ENCODE data around the gene TUFT1.

TUFT1 gene

GRCh38 chr1:151514366-151514765 lies 25.7 kb upstream of the TUFT1 start:
- POLR2A ChIA-PET: interaction anchor here (0.6 kb wide), 1 partner anchor 166 kb away, joined by 3 read pairs; no protein-coding TSS in a partner anchor
- DNase-seq (ENCODE audit: extremely low spot score): no peak
- CTCF ChIA-PET: no interaction called here
- TF ChIP-seq CTCF (IDR thresholded peaks at IDR 0.05; ENCODE audit: control extremely low read depth, extremely low read depth, low read depth, missing control alignments): no peak

DNA sequence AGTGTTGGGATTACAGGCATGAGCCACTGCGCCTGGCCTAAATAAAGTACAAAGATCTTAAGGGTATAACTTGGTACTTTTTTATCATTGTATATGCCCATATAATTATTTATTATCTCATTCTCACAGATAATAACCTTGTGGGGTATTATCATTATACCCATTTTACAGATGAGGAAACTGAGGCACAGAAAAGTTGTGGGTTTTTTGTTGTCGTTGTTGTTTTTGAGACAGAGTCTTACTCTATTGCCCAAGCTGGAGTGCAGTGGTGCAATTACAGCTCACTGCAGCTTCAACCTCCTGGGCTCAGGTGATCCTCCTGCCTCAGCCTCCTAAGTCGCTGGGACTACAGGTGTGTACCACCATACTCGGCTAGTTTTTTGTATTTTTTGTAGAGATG lies 24.8 kb upstream of the TUFT1 start:
- no peak for DNase-seq (ENCODE audit: extremely low spot score)
- no peak for TF ChIP-seq CTCF (IDR thresholded peaks at IDR 0.05; ENCODE audit: control extremely low read depth, extremely low read depth, low read depth, missing control alignments)
- ChIA-PET POLR2A (no interaction called here), CTCF (no interaction called here)

DNA sequence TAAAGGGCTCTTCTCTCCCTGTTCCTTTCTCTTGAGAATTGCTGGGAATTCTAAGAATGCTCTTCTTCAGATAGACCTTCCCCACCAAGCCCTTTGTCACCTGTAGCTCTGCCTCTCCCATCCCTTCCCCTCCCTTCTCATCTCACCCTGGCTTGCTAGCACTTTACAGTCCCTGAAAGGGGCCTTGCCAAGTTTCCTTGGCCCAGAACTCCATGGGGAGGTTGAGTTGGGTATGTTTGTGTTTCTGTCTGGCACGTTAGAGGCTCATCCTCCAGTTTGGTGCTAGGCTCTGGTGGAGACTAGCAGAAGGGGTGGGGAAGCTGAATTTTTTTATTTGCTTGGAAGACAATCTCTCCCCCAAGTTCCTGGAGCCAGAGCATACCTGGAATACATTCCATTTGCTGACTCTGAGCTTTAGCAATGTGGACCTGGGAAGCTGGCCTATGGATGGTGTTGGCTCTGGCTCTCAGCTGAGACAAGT lies 24.0 kb upstream of the TUFT1 start:
- ChIA-PET CTCF (no interaction called here), POLR2A (no interaction called here)
- no peak for TF ChIP-seq CTCF (IDR thresholded peaks at IDR 0.05; ENCODE audit: control extremely low read depth, extremely low read depth, low read depth, missing control alignments)
- DNase-seq (ENCODE audit: extremely low spot score): no peak

- DNase-seq (ENCODE audit: extremely low spot score): no peak
- no peak for TF ChIP-seq CTCF (IDR thresholded peaks at IDR 0.05; ENCODE audit: control extremely low read depth, extremely low read depth, low read depth, missing control alignments)
- POLR2A ChIA-PET: no interaction called here
- CTCF ChIA-PET: interaction anchor here (2.0 to 3.7 kb wide), 2 partner anchors 74 to 208 kb away, joined by 5 to 12 read pairs; no protein-coding TSS in a partner anchor
Observed at GRCh38 chr1:151518431-151518830, 21.7 kb upstream of the TUFT1 start.

DNA sequence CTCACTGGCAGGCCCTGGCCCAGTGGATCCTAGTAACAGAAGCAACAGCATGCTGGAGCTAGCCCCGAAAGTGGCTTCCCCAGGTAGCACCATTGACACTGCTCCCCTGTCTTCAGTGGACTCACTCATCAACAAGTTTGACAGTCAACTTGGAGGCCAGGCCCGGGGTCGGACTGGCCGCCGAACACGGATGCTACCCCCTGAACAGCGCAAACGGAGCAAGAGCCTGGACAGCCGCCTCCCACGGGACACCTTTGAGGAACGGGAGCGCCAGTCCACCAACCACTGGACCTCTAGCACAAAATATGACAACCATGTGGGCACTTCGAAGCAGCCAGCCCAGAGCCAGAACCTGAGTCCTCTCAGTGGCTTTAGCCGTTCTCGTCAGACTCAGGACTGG lies 21.2 kb upstream of the TUFT1 start:
- no peak for DNase-seq (ENCODE audit: extremely low spot score)
- POLR2A ChIA-PET: no interaction called here
- TF ChIP-seq CTCF (IDR thresholded peaks at IDR 0.05; ENCODE audit: control extremely low read depth, extremely low read depth, low read depth, missing control alignments): no peak
- CTCF ChIA-PET: interaction anchor here (2.0 to 3.7 kb wide), 3 partner anchors 17 to 208 kb away, joined by 5 to 14 read pairs (median 12); no protein-coding TSS in a partner anchor

DNA sequence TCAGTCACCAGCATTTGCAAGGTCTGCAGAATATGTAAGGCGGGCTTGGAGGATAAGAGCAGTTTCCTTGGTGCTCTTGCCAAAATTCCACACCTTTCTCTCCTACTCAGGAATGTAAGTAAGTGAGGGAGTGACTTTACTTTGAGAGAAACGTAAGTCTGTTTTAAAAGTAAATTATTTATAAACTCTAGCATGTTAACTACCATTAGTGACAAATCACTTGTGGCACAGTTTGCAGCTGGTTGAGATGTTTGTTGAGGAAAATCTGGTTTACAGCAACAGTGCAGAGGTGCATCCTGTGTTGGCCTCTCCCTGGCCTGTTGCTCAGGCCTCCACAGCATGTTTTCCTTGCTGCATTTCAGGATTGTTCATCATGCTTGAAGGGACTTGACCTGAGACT lies 20.4 kb upstream of the TUFT1 start:
- no peak for TF ChIP-seq CTCF (IDR thresholded peaks at IDR 0.05; ENCODE audit: control extremely low read depth, extremely low read depth, low read depth, missing control alignments)
- ChIA-PET CTCF (interaction anchor here (1.1 to 3.7 kb wide), 7 partner anchors 8 to 209 kb away, joined by 3 to 14 read pairs (median 6); partner anchors contain the start of genes CGN and TUFT1), POLR2A (no interaction called here)
- no peak for DNase-seq (ENCODE audit: extremely low spot score)

Data from GM10248 (cell line).